NCI-H82 (cell line): ENCODE results near the gene SERPINA12.
"Not testable (repeated sequence)": the region's sequence is repeated elsewhere in the genome, so short reads cannot be mapped to it uniquely, and the experiment has no call there.

Source experiments
- DNase-seq: peaks from one replicate; lab custom pipeline; 2025; lab: John Stamatoyannopoulos, UW

Gene SERPINA12

GRCh38 chr14:94536836-94537235 is 27.6 kb upstream of the SERPINA12 start:
- peak; percentile 3 for DNase-seq

- no peak for DNase-seq
Measured at GRCh38 chr14:94535506-94535905, 26.2 kb upstream of the SERPINA12 start.

- no peak for DNase-seq
Measured at GRCh38 chr14:94532447-94532846, 23.2 kb upstream of the SERPINA12 start.

GRCh38 chr14:94531187-94531586 is 21.9 kb upstream of the SERPINA12 start:
- DNase-seq, result no peak

GRCh38 chr14:94524093-94524492 is 14.8 kb upstream of the SERPINA12 start:
- DNase-seq, result no peak

- DNase-seq, result no peak
Measured at GRCh38 chr14:94523265-94523664, 14.0 kb upstream of the SERPINA12 start.

GRCh38 chr14:94522115-94522724 is 13.0 kb upstream of the SERPINA12 start:
- DNase-seq, result no peak

- no peak for DNase-seq
Measured at GRCh38 chr14:94521375-94522114, 12.3 kb upstream of the SERPINA12 start.

GRCh38 chr14:94517641-94518257 is 8.5 kb upstream of the SERPINA12 start:
- DNase-seq, result no peak

- DNase-seq, result no peak
Measured at GRCh38 chr14:94517248-94517640, 8.0 kb upstream of the SERPINA12 start.

GRCh38 chr14:94515856-94516255 is 6.6 kb upstream of the SERPINA12 start:
- DNase-seq, result no peak

GRCh38 chr14:94515426-94515825 is 6.2 kb upstream of the SERPINA12 start:
- no peak for DNase-seq

GRCh38 chr14:94514351-94514750 is 5.1 kb upstream of the SERPINA12 start:
- no peak for DNase-seq

- not testable (repeated sequence) for DNase-seq
Measured at GRCh38 chr14:94510481-94510880, 1.2 kb upstream of the SERPINA12 start.

- no peak for DNase-seq
Measured at GRCh38 chr14:94505641-94506040, 3.6 kb downstream of the SERPINA12 start.

- DNase-seq, result no peak
Measured at GRCh38 chr14:94505206-94505605, 4.1 kb downstream of the SERPINA12 start.

- DNase-seq, result no peak
Measured at GRCh38 chr14:94501588-94502516, 7.4 kb downstream of the SERPINA12 start.

- no peak for DNase-seq
Measured at GRCh38 chr14:94500264-94500663, 9.0 kb downstream of the SERPINA12 start.

GRCh38 chr14:94499673-94500072 is 9.6 kb downstream of the SERPINA12 start:
- DNase-seq, result no peak

- DNase-seq, result no peak
Measured at GRCh38 chr14:94498215-94498614, 11.1 kb downstream of the SERPINA12 start.

GRCh38 chr14:94494085-94494484 is 15.2 kb downstream of the SERPINA12 start:
- no peak for DNase-seq

- DNase-seq, result no peak
Measured at GRCh38 chr14:94491511-94491910, 17.8 kb downstream of the SERPINA12 start.
